MV-4-11 (cell line): Measurements from ENCODE around the gene HMGN4.
A peak's percentile ranks its signal among the peaks of the same experiment; 100 is the strongest.

Experiments used
- DNase-seq: peaks from one replicate; lab custom pipeline; 2025; lab: John Stamatoyannopoulos, UW

Gene HMGN4

GRCh38 chr6:26552205-26552604, 14.0 kb downstream of the HMGN4 start:
- DNase-seq, result no peak

- DNase-seq, result no peak
Observed at GRCh38 chr6:26552640-26553188, 14.5 kb downstream of the HMGN4 start.

GRCh38 chr6:26553264-26553634, 15.1 kb downstream of the HMGN4 start:
- DNase-seq, result peak; percentile 75

- DNase-seq, result peak; percentile 87
Observed at GRCh38 chr6:26553635-26554446, 15.7 kb downstream of the HMGN4 start.

GRCh38 chr6:26554447-26554696, 16.2 kb downstream of the HMGN4 start:
- no peak for DNase-seq

GRCh38 chr6:26554697-26555504, 16.7 kb downstream of the HMGN4 start:
- peak; percentile 71 for DNase-seq

GRCh38 chr6:26555505-26556262, 17.5 kb downstream of the HMGN4 start:
- peak; percentile 29 for DNase-seq

GRCh38 chr6:26556263-26557070, 18.3 kb downstream of the HMGN4 start:
- peak; percentile 54 for DNase-seq

- no peak for DNase-seq
Observed at GRCh38 chr6:26561533-26562466, 23.6 kb downstream of the HMGN4 start.

- DNase-seq, result no peak
Observed at GRCh38 chr6:26563488-26563887, 25.3 kb downstream of the HMGN4 start.

- DNase-seq, result peak; percentile 91
Observed at GRCh38 chr6:26568601-26569432, 30.7 kb downstream of the HMGN4 start.

GRCh38 chr6:26569433-26569764, 31.2 kb downstream of the HMGN4 start:
- DNase-seq, result no peak

GRCh38 chr6:26570027-26570809, 32.1 kb downstream of the HMGN4 start:
- no peak for DNase-seq

GRCh38 chr6:26571592-26572296, 33.6 kb downstream of the HMGN4 start:
- peak; percentile 81 for DNase-seq

- peak; percentile 43 for DNase-seq
Observed at GRCh38 chr6:26575494-26575939, 37.4 kb downstream of the HMGN4 start.

GRCh38 chr6:26576407-26576843, 38.3 kb downstream of the HMGN4 start:
- DNase-seq, result peak; percentile 72

GRCh38 chr6:26576929-26577719, 39.0 kb downstream of the HMGN4 start:
- DNase-seq, result peak; percentile 90
